HepG2 (cell line): Measurements from ENCODE around the gene POU6F2. TPM values are rescaled to one million over a fixed set of nuclear protein-coding genes. Genes with fewer than 3 reads are reported as not detected.

Source experiments
- ATAC-seq: fragments of 200-7000 bp; cut with Tn5 transposase; 3 replicates; pipeline ENCODE4 v1.9.1; 2020; ENCODE audit warnings: mild to moderate bottlenecking, moderate library complexity
- BruUV-seq: library from RNA; stranded (reverse); fragments of 400-500 nt; replicated peaks from 2 replicates; lab custom pipeline; 2021; lab: Mats Ljungman, UMichigan
- CTCF ChIA-PET: fragments of 300-600 bp; formaldehyde crosslinking; extraction: SDS; loops from one replicate; lab custom pipeline; 2021; ENCODE audit warnings: low total read pairs, inconsistent platforms, low intra/inter-chr PET ratio; lab: Yijun Ruan, JAX
- POLR2A ChIA-PET: fragments of 350-600 bp; sonication (Branson Sonifier 250); formaldehyde crosslinking; loops from one replicate; lab custom pipeline; 2020; ENCODE audit warnings: antibody characterized with exemption, inconsistent platforms; lab: Yijun Ruan, JAX
- DNase-seq: peaks from one replicate; pipeline ENCODE4 v3.0.0-alpha.2; 2015; ENCODE audit warnings: low spot score
- FAIRE-seq: peaks from 3 replicates; lab custom pipeline; 2011; peaks lifted over from hg19 to GRCh38; lab: Jason Lieb, UNC
- H2AFZ ChIP-seq: one replicate; pipeline ENCODE4 v1.6.1; 2011; ENCODE audit warnings: low read length, inconsistent platforms
- H3K27ac ChIP-seq: fragments of 300-600 bp; 3 replicates; pipeline ENCODE4 v1.8.0; 2011; ENCODE audit warnings: mixed run types, mild to moderate bottlenecking, mixed read lengths, low read length, inconsistent platforms; ENCODE audit not compliant: insufficient read depth; ENCODE audit errors: extremely low read length
- H3K27me3 ChIP-seq, 2 experiments: fragments of 200-600 bp in 1 of 2; 2 replicates in 1 of 2; 3 replicates in 1 of 2; pipeline versions ENCODE4 v1.6.0 to v1.8.0; 2011; ENCODE audit warnings: low read length in 2 of 2, mild to moderate bottlenecking in 2 of 2, moderate library complexity in 2 of 2, inconsistent platforms in 1 of 2; ENCODE audit not compliant: insufficient read depth in 2 of 2, control insufficient read depth in 1 of 2
- H3K36me3 ChIP-seq, 2 experiments: fragments of 200-600 bp in 1 of 2; replicated peaks in 1 of 2; 2 replicates in 1 of 2; 3 replicates in 1 of 2; pipeline versions ENCODE4 v1.5.1 to v1.8.0; 2011; ENCODE audit warnings: low read length in 2 of 2, inconsistent platforms in 1 of 2; ENCODE audit not compliant: insufficient read depth in 2 of 2, control insufficient read depth in 1 of 2
- H3K4me1 ChIP-seq: 2 replicates; pipeline ENCODE4 v1.5.1; 2012; ENCODE audit warnings: low read length, inconsistent platforms; ENCODE audit not compliant: insufficient read depth
- H3K4me2 ChIP-seq: 2 replicates; pipeline ENCODE4 v1.6.0; 2011; ENCODE audit warnings: low read depth, low read length, inconsistent platforms
- H3K4me3 ChIP-seq, 3 experiments: fragments of 200-600 bp in 1 of 3; sonication (generic), shearing (Covaris generic) in 1 of 3; replicated peaks in 1 of 3; 2 replicates each; pipeline ENCODE4 v1.5.1; 2011 to 2016; ENCODE audit warnings: low read length in 3 of 3, inconsistent platforms in 2 of 3, low read depth in 2 of 3, mild to moderate bottlenecking in 2 of 3, control low read depth in 1 of 3, mixed read lengths in 1 of 3; ENCODE audit not compliant: insufficient read depth in 1 of 3
- H3K79me2 ChIP-seq: one replicate; pipeline ENCODE4 v1.6.1; 2011; ENCODE audit warnings: low read length, inconsistent platforms; ENCODE audit not compliant: insufficient read depth
- H3K9ac ChIP-seq: 2 replicates; pipeline ENCODE4 v1.6.0; 2011; ENCODE audit warnings: mild to moderate bottlenecking, low read depth, low read length, inconsistent platforms; ENCODE audit not compliant: insufficient read depth
- H3K9me3 ChIP-seq: 2 replicates; pipeline ENCODE4 v1.5.1; 2012; ENCODE audit warnings: mild to moderate bottlenecking, low read length
- H4K20me1 ChIP-seq: 2 replicates; pipeline ENCODE4 v1.6.0; 2011; ENCODE audit warnings: inconsistent platforms, mild to moderate bottlenecking, low read length, moderate library complexity; ENCODE audit not compliant: insufficient read depth
- HNRNPLL ChIP-seq: fragments of 200-400 bp; formaldehyde crosslinking; IDR thresholded peaks from 2 replicates; pipeline ENCODE4 v1.6.1; 2017; ENCODE audit warnings: mild to moderate bottlenecking, low read depth, low read length; ENCODE audit not compliant: poor library complexity, severe bottlenecking
- HOXD1 ChIP-seq: sonication (generic); formaldehyde crosslinking; IDR thresholded peaks from 2 replicates; pipeline ENCODE4 v1.5.0; 2020; ENCODE audit warnings: missing genetic modification reagents
- KAT8 ChIP-seq: IDR thresholded peaks from 2 replicates; pipeline ENCODE4 v1.6.1; 2016; ENCODE audit warnings: missing genetic modification reagents, missing compliant biosample characterization
- RXRA ChIP-seq: sonication (generic); formaldehyde crosslinking; IDR thresholded peaks from 2 replicates; pipeline ENCODE4 v1.5.1; 2020; ENCODE audit warnings: missing genetic modification reagents
- SIN3B ChIP-seq: fragments of 150-350 bp; IDR thresholded peaks from 2 replicates; pipeline ENCODE4 v1.6.1; 2014; ENCODE audit warnings: low read length
- ZBTB21 ChIP-seq: sonication (generic); formaldehyde crosslinking; IDR thresholded peaks from 2 replicates; pipeline ENCODE4 v1.4.0; 2020; ENCODE audit warnings: missing genetic modification reagents
- ZNF331 ChIP-seq: sonication (generic); formaldehyde crosslinking; IDR thresholded peaks from 2 replicates; pipeline ENCODE4 v1.4.0; 2020; ENCODE audit warnings: missing genetic modification reagents
- ZNF605 ChIP-seq: sonication (generic); formaldehyde crosslinking; IDR thresholded peaks from 2 replicates; pipeline ENCODE4 v1.8.0; 2022; ENCODE audit warnings: mild to moderate bottlenecking, missing genetic modification reagents
- WGBS: methylation state at CpG from one replicate; pipeline ENCODE4 v1.1.6; 2017; ENCODE audit warnings: low lambda C conversion rate; 5-methylcytosine and 5-hydroxymethylcytosine counted together
- in situ Hi-C: cut with HindIII; loops from 2 replicates; pipeline ENCODE4 v1.10.0; 2017; ENCODE audit warnings: low pct_unique_long_range_greater_than_20kb; ENCODE audit not compliant: extremely low pct_ligation_motif_present
- intact Hi-C: fragments of 100-400 bp; cut with micrococcal nuclease; formaldehyde crosslinking; loops from one replicate; pipeline ENCODE4 v1.10.0; 2022; ENCODE audit not compliant: unreplicated experiment
- polyA plus RNA-seq, 8 experiments: library from polyadenylated mRNA; depleted of rRNA in 3 of 8; stranded (reverse) in 7 of 8; unstranded in 1 of 8; fragments of >200 nt; fragmentation: Illumina TruSeq in 4 of 8; extraction: Trizol in 4 of 8; gene quantifications; 2 replicates each; pipeline versions ENCODE4 v1.2.1 to v1.2.3, GENCODE V29; 2011 to 2016; ENCODE audit warnings: low read depth in 4 of 8, missing spikeins in 1 of 8, mixed read lengths in 1 of 8; ENCODE audit not compliant: insufficient read depth in 1 of 8
- total RNA-seq, 5 experiments: library from RNA; depleted of rRNA; stranded (reverse); fragments of >200 nt; fragmentation: Illumina TruSeq; extraction: Trizol; gene quantifications; 2 replicates each; pipeline ENCODE4 v1.2.3, GENCODE V29; 2016; ENCODE audit warnings: low read depth in 1 of 5
- TF ChIP-seq, protein P1 (sequence below): sonication (generic); formaldehyde crosslinking; IDR thresholded peaks from 2 replicates; pipeline ENCODE4 v1.9.0; 2021; ENCODE audit warnings: missing genetic modification reagents, mild to moderate bottlenecking, borderline replicate concordance

Gene POU6F2
- total and polyA plus RNA-seq, 2 of the 13 experiments (the other 11 are each of a cell fraction or from before 2014, with no cell fraction given) = not detected

DNA sequence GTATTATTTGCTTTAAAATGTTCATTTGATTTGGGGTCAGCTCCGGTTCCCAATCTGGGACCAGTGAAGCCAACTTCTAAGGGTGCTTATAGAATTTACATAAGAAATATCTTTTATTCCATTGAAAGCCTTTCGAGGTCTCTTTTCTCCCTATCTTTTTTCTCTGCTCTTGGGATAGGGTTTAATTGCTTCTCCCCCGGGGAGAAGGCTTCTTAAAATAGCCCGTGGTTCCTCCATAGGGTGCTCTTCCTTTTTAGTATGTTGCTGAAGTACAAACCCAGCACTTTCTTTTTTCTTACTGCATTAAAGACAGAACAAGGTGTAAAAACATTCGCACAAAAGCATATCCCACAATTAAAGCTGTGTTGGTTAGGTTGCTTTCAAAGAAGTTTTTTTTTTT, 107.5 kb downstream of the POU6F2 start:
- Histone ChIP-seq H3K9ac (no peak overlapping the region), H2AFZ (no peak overlapping the region), H3K4me3 (no peak overlapping the region), H3K9me3 (no peaks in the 10 kb centered on the region), H3K79me2 (no peaks in the 10 kb centered on the region), H3K27me3 (peaks cover 0 to 12% of the 10 kb centered on the region in 2 experiments; a peak in 2 of 5 replicates), H3K27ac (no peak overlapping the region), H4K20me1 (no peaks in the 10 kb centered on the region), H3K36me3 (no peaks in the 10 kb centered on the region), H3K4me2 (no peak overlapping the region), H3K4me1 (no peaks in the 10 kb centered on the region)
- ChIA-PET CTCF (no interaction called here), POLR2A (no interaction called here)
- 11% methylated on average over 5 of the region's 5 CpGs for WGBS
- no peak for FAIRE-seq
- no peak for ATAC-seq
- in situ Hi-C loops (no loop called here), intact Hi-C loops (no loop called here)
- BruUV-seq = no TSS peak
- DNase-seq = no peak
- TF ChIP-seq HOXD1 (CRISPR knock-in tag) (no peak), KAT8 (CRISPR knock-in tag) (no peak), ZNF331 (CRISPR knock-in tag) (no peak), ZNF605 (CRISPR knock-in tag) (no peak), RXRA (CRISPR knock-in tag) (no peak), HNRNPLL (no peak), SIN3B (no peak), ZBTB21 (no peak)
- TF ChIP-seq, protein P1, sequence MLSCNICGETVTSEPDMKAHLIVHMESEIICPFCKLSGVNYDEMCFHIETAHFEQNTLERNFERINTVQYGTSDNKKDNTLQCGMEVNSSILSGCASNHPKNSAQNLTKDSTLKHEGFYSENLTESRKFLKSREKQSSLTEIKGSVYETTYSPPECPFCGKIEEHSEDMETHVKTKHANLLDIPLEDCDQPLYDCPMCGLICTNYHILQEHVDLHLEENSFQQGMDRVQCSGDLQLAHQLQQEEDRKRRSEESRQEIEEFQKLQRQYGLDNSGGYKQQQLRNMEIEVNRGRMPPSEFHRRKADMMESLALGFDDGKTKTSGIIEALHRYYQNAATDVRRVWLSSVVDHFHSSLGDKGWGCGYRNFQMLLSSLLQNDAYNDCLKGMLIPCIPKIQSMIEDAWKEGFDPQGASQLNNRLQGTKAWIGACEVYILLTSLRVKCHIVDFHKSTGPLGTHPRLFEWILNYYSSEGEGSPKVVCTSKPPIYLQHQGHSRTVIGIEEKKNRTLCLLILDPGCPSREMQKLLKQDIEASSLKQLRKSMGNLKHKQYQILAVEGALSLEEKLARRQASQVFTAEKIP (CRISPR knock-in tag) = no peak
